Measurements from ENCODE around the gene KISS1. TPM values are rescaled to one million over a fixed set of nuclear protein-coding genes. Genes with fewer than 3 reads are reported as not detected.
"Not testable (repeated sequence)": the region's sequence is repeated elsewhere in the genome, so short reads cannot be mapped to it uniquely, and the experiment has no call there.

Gene KISS1
- 0.28 TPM for polyA plus RNA-seq (ENCODE audit: insufficient read length)

DNA sequence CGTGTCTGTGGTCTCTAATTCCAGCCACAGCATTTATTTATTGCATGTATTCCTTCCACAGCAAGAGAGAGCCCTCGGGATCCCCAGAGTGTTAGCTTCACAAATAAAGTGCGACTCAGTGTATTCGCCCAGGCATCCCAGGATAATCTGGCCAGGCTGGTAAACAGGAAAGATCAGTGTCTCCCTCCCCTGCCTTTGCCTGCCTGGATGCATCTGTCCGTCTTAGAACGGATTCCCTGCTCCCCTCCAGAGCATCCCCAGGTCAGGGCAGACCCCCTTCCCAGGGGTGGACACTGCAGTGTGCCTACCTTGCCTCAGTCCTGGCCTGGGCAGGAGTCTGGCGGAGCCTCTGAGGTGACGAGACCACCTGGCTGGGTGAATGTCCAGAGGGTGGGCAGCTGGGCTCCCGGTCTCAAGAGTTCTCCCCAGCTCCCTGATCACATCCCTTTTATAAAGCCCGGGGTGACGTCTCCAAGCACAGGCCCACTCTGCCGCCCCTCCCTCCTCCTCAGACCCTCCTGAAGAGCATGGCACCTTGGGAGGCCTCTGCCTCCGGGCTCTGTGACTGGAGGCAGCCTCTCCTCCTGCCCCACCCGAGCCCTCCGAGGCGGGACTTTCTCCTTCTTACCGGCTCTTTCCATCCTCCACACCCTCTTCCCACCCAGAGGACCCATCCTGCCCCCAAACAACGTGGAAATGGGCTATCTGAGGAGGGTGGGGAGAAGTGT is at the start of gene KISS1:
TSS of gene KISS1 (minus strand) at position 424 of the 728 bp plus-strand sequence. CDS start 3,615 bp downstream, outside the sequence.
- no peak for DNase-seq

GRCh38 chr1:204242920-204243319 is 46.6 kb upstream of the KISS1 start:
- no peak for DNase-seq

GRCh38 chr1:204241914-204242313 is 45.6 kb upstream of the KISS1 start:
- no peak for DNase-seq

DNA sequence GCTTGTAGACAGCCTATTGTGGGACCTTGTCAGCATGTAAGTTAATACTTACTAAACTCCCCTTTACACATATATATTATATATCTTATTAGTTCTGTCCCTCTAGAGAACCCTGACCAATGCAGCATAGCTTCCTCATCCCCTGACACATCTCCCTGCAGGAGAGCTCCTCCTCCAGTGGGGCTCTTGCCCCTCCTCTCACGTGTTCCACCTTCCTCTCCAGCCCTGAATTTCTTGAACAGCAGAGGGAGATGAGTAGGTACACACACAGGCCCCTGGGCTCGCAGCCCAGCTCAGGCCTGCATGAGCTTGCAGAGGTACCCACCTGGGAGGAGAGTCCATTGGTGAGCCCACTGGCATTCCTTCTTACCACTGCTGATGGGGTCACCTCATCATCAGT is 44.8 kb upstream of the KISS1 start:
- no peak for DNase-seq

GRCh38 chr1:204240233-204240632 is 43.9 kb upstream of the KISS1 start:
- no peak for DNase-seq

DNA sequence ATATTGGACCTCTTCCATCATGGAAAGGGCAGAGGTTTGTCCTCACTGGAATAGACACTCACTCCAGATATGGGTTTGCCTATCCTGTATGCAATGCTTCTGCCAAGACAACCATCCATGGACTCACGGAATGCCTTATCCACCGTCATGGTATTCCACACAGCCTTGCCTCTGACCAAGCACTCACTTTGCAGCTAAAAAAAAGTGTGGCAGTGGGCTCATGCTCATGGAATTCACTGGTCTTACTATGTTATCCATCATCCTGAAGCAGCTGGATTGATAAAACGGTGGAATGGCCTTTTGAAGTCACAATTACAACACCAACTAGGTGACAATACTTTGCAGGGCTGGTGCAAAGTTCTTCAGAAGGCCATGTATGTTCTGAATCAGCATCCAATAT is 43.1 kb upstream of the KISS1 start:
- not testable (repeated sequence) for DNase-seq

- DNase-seq, result not testable (repeated sequence)
These were observed 42.2 kb upstream of the KISS1 start for GRCh38 chr1:204238520-204238919.

DNA sequence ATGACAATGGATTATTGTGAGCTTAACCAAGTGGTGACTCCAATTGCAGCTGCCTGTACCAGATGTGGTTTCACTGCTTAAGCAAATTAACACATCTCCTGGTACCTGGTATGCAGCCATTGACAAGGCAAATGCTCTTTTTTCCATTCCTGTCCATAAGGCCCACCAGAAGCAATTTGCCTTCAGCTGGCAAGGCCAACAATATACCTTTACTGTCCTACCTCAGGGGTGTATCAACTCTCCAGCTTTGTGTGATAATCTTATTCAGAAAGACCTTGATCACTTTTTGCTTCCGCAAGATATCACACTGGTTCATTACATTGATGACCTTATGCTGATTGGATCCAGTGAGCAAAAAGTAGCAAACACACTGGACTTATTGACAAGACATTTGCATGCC is 41.2 kb upstream of the KISS1 start:
- not testable (repeated sequence) for DNase-seq

- DNase-seq, result peak; percentile 45
These were observed 36.2 kb upstream of the KISS1 start for GRCh38 chr1:204232526-204232925.

DNA sequence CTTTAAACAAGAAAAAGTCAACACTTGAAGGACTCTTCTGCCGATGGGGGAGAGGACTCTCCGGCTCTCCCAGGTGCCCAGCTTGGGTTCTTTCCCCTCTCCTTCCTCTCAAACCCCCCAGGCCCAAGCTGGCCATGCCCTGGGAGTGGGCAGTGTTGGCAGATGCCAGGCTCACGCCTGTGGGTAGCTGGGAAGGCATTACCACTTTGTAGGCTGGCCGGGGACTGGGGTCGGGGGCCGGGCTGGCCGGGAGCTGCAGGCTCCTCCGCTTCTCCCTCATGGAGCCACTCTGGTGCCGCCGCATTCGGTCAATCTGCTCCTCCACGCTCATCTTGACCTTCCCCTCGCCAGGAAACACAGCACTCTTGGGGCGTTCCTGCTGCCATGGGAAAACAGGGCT is 33.9 kb upstream of the KISS1 start:
- DNase-seq, result no peak

- no peak for DNase-seq
These were observed 32.6 kb upstream of the KISS1 start for GRCh38 chr1:204228896-204229295.

- no peak for DNase-seq
These were observed 31.9 kb upstream of the KISS1 start for GRCh38 chr1:204227996-204228785.

- no peak for DNase-seq
These were observed 31.1 kb upstream of the KISS1 start for GRCh38 chr1:204227351-204227750.

DNA sequence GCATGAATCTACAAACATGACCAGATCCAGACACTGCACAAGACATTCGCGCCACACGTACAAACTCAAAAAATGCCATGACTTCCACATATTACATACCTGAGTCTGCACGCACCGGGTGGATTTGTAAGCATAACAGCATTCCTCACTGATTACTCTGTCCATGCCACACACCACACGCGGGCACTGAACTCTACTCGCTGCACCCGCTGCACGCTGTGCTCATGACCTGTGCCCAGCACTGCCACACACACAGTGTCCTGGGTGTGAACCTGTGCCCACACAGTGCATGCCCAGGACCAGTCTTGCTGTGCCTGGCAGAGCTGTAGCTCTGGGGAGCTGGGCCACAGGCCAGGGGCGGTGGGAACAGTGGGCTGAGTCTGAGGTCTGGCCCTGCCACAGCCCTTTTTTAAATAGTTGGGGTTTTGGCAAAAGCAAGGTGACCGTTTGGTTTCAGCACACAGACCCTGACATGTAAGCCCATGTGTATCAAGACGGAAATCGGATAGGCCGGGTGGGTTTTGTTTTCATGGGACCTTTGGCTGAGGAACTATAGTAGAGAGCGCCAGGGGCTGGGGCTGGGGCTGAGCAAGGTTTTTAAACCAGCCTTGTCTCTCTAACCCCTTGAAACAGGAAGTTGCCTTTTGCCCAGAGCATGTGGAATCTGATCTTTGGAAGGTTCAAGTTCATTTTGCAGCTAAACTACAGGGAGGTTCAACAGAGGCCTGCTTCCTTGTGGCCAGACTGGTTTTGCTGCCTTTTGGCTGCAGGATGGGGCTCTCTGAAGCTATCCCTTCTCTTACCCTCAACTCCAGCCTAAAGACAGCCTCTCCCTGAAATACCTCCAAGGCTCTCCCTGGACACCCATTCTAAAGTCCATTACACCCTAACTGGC is 29.8 kb upstream of the KISS1 start:
- no peak for DNase-seq

DNA sequence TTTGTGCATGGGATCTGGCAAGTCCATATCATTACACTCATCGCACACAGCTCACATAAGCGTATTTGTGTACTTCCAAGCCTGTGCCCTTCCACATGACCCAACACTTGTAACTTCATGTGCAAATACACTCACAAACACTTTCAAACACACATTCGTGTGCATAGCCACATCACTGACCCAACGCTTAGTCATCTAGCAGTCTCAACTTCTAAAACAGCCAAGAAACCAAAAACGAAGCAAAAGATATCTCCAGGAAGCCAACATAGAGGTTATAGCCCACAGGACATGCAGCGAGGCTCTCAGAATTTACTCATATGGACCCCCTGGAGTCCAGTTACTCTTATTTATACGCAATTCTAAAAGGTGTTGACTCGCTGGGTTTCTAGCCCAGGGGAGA is 28.4 kb upstream of the KISS1 start:
- DNase-seq, result no peak

- DNase-seq, result no peak
These were observed 27.0 kb upstream of the KISS1 start for GRCh38 chr1:204223129-204223860.

- DNase-seq, result peak; percentile 63
These were observed 26.4 kb upstream of the KISS1 start for GRCh38 chr1:204222764-204223055.

DNA sequence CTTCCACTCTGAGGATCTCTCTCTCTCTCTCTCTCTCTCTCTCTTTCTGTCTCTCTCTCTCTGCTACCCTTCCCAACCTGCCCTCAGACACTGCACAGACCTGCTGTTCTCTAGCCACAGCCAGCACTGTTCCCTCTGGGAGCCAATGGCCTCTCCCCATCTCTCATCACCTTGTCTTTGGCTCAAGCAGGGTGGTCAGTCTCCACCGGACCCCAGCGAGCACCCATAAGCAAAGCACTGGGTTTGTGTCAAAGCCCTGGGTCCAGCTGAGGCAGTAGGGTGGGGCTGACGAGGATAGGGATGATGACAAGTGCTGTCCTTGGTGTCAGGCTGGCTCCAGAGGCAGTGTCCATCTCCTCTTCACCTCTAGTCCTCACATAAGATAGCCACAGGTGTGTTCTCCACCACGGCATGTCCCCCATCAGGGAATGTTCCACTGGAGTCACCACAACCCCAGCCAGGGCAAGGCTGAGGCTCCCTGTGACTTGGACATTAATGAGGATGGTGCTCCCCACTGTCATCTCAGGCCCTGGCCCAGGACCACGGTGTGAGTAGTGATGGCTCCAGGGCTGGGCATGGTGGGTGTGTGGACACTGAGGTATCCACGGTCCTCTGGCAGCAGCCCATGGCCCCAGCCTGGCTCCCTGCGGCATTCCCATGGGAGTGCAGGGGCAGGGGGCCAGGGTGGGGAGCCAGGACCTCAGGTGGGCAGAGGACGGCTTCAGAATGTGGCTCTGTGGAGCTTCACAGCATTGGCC is 25.9 kb upstream of the KISS1 start:
- no peak for DNase-seq

DNA sequence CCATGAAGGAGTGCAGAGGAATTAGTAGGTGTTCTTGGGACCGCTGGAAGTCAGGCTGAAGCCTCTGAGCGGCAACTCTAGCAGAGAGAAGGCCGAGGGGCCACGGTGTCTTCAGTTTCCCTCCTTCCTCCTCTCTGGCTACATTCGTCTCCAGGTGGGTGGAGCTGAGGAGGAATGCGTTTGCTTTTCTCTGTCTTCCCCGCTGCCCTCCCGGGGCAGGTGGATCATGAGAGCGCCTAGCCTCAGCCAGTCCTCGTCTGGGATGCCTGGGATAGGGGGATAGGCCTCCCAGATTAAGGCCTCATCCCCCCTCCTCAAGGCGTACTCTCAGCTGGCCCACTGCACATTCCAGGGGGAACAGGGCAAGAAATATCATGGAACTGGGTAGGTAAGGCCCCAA is 25.0 kb upstream of the KISS1 start:
- no peak for DNase-seq

DNA sequence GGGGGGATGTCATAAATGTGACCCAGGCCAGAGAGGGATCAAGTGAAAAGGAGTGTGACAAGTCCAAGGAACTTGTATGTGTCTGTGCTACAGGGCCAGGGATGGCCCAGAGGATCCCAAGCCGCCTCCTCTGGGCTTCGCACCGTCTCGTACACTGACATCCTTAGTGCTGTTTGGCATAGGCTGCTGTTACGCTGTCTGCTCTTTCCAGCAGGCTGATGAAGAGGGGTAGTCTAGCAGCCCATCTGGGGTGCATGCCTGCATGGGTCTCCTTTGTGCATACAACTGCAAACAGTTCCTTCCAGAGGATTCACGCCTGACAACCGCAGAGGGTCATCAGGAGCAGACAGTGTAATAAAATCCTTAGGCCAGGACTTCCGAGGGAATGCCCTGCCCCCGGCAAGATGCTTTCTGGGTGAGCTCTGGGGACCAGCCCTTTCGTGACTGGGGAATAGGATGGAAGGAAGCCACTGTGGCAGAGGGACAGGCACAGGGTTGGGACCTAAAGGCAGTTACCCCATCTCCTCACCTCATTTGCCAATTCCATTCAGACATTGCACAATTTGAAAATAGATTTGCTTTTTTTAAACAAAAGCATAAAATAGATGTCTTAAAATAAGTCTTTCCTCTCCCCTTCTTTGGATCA is 23.8 kb upstream of the KISS1 start:
- DNase-seq, result no peak

- DNase-seq, result no peak
These were observed 22.3 kb upstream of the KISS1 start for GRCh38 chr1:204218552-204218951.

Measured in hindlimb muscle (tissue), 1 donor.